Esophagus mucosa (tissue), 1 donor: ENCODE measurements around the gene ACTR1B. TPM values are rescaled to one million over a fixed set of nuclear protein-coding genes. Genes with fewer than 3 reads are reported as not detected.
"Not testable (repeated sequence)": the region's sequence is repeated elsewhere in the genome, so short reads cannot be mapped to it uniquely, and the experiment has no call there.

Experiments
- ATAC-seq: fragments of 200-7000 bp; cut with Tn5 transposase; one replicate; pipeline ENCODE4 v1.9.1; 2020
- total RNA-seq: library from RNA; stranded (reverse); gene quantifications from one replicate; pipeline ENCODE4 v1.2.4, GENCODE V29; 2023
- donor health status: DM: yes; HTN: yes; CAD: no.

Gene ACTR1B
- total RNA-seq, 1 donor from 2014 or later: 40.3 TPM

- ATAC-seq: no peak
Measured at GRCh38 chr2:97688062-97688827, 24.4 kb upstream of the ACTR1B start.

- ATAC-seq: not testable (repeated sequence)
Measured at GRCh38 chr2:97687235-97687634, 23.4 kb upstream of the ACTR1B start.

DNA sequence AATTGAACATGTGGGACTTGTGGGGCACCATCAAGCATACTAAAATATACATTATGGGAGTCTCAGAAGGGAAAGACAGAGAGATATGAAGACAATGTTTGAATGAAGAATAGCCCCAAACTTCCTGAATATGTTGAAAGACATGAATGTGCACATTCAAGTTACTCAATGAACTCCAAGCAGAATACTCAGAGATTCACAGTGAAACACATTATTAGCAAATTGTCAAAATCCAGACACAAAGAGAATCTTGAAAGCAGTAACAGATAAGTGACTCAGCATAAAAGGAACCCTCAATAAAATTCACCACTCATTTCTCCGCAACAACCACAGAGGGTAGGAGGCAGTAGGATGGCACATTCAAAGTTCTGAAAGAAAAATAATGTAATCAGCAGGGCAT is 14.5 kb upstream of the ACTR1B start:
- ATAC-seq: no peak

- no peak for ATAC-seq
Measured at GRCh38 chr2:97677480-97677879, 13.6 kb upstream of the ACTR1B start.

GRCh38 chr2:97676620-97677019 is 12.8 kb upstream of the ACTR1B start:
- no peak for ATAC-seq

GRCh38 chr2:97675430-97676113 is 11.7 kb upstream of the ACTR1B start:
- ATAC-seq: no peak

DNA sequence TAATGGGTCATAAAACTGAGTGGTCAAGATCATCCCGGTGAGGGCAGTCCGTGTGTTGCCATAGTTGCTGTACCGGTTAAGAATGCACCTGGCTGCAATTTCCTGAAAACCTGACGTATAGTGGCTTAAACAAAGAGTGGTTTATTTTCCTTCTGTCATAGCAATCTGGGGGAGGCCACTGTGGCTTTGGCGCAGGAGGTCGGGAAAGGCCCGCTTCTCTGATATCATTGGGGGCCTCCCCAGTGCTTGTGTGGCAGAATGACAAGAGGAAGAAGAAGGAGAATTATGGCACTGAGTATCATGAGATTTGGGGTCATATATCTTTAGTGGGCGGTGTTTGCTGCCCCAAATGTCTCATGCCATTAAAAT is 10.1 kb upstream of the ACTR1B start:
- ATAC-seq: no peak

DNA sequence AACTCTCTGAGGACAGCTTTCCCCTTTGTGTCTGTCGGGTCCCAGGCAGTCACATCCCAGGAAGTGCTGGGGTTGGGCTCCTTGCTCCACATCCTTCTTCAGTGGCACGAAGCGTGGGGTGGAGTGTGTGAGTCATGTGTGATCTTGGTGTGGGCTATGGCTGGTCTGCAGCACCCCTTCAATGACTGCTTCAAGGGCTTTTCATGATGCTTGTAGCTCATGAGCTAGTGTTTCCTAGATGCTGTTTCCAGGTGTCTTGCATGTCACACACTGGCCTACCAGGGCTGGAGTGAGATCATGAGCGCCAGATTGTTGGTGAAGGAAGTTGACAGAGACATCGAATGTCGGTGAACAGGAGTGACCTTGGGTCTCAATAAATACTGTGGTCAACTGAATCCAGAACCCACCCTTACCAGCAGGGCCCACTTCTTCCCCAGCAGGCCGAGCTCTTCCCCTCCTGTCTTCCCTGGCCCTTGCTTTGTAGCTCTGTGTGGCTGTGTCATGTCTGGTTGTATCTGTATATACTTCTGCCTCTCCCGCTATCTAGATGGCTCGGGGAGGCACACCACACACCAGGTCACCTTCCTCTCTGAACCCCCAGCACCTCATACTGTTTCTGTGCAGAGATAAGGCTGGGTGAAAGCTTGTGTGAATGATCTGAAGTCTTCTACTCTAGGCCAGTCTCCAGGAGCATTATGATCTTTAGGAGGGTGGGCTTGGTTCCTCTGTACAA is 9.5 kb upstream of the ACTR1B start:
- no peak for ATAC-seq

- not testable (repeated sequence) for ATAC-seq
Measured at GRCh38 chr2:97672606-97673140, 8.8 kb upstream of the ACTR1B start.

DNA sequence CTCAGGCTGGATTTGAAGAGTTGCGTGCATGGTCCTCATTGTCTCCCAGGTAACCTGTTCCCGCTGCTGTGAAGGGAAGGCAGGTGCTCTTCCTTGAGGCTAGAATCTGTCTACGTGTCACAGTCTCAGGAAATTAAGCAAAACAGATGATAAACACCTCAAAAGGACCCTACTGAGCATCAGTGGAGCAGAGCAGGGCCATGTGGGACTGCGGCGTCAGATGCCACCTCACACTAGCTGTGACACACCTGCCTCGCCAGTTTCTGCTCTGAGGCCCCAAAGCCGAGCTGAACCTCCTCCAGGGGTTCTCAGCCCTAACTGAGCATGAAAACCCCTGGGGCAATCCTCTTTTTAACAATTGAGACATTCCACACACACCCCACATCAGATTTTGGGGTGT is 7.7 kb upstream of the ACTR1B start:
- no peak for ATAC-seq

DNA sequence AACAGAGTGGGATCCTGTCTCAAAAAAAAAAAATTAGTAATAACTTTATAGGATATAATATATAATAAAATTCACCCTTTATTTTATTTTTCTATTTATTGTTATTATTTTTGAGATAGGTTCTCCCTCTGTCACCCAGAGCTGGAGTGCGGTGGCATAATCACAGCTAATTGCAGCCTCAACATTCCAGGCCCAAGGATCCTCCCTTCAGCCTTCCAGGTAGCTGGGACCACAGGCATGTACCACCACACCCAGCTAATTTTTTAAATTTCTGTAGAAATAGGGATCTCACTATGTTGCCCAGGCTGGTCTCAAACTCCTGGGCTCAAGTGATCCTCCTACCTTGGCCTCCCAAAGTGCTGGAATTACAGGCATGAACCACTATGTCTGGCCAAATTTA is 6.6 kb upstream of the ACTR1B start:
- ATAC-seq: no peak

GRCh38 chr2:97669448-97669847 is 5.6 kb upstream of the ACTR1B start, which contains the start of gene C2orf92:
C2orf92 (plus strand) TSS chr2:97669713; CDS start chr2:97669789, 76 bp downstream.
- ATAC-seq: peak; percentile 13

GRCh38 chr2:97664636-97664970 is 759 bp upstream of the ACTR1B start:
- no peak for ATAC-seq

- no peak for ATAC-seq
Measured at GRCh38 chr2:97663626-97663961, 250 bp downstream of the ACTR1B start.

DNA sequence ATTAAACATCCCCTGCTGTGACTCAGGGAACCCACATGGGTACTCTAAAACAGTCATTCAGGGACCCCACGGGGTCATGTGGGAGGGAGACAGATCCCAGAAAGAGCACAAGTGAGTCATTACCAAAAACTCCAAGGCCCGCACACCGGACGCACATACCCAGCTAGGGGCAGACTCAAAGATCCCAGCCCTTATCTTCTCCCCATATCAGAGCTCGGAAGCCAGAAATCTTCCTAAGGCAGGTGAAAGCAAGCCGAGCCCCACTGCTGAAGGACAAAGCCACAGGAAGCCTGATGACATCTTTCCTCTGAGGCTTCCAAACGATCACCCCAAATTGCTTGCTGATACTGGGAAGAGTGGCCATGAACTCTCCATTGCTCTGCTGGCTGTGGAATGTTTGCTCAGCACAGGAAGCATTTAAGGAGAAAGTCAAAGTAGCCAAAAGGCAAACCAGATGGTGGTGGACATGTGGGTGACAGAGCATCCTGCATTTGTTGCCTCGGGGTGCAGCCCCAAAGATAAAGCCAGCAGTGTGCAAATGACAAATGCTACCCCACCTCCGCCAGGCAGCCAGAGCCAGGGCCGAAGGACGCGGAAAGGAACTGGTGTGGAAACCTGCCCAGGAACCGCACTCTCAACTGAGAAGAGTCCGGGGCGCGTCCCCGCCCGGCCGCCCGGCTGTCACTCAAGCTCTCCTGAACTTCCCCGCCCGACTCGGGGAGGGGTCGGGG is 784 bp downstream of the ACTR1B start:
- ATAC-seq: peak; percentile 52

GRCh38 chr2:97662386-97662894 is 1.4 kb downstream of the ACTR1B start:
- ATAC-seq: no peak

DNA sequence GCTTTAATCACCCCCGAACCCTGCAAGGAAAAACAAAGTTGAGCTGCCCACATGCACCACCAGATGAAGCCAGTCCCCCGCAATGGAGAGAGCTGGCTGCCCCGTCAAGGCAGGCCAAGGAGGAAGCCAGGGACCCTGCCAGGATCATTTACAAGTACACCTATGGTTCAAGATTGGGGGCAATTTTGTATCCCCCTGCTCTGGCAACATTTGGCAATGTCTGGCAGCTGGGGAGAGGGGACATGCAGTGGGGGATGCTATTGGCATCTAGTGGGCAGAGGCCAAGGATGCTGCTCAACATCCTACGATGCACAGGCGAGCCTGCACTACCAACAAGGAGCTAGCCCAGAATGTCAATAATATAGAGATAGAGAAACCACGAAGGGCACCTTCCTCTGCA is 1.9 kb downstream of the ACTR1B start:
- no peak for ATAC-seq

- no peak for ATAC-seq
Measured at GRCh38 chr2:97660775-97661389, 3.0 kb downstream of the ACTR1B start.

GRCh38 chr2:97660044-97660774 is 3.6 kb downstream of the ACTR1B start:
- no peak for ATAC-seq

GRCh38 chr2:97659256-97660043 is 4.4 kb downstream of the ACTR1B start:
- ATAC-seq: no peak
